H1 (cell line): Measurements from ENCODE around the gene SF3B3. TPM values are rescaled to one million over a fixed set of nuclear protein-coding genes. Genes with fewer than 3 reads are reported as not detected.

ENCODE experiments used
- CTCF ChIA-PET: fragments of 300-600 bp; sonication (Branson Sonifier 250); formaldehyde crosslinking; loops from one replicate; lab custom pipeline; 2021; ENCODE audit not compliant: partially characterized antibody; lab: Charles Lee
- POLR2A ChIA-PET: fragments of 300-600 bp; sonication (Branson Sonifier 250); formaldehyde crosslinking; loops from one replicate; lab custom pipeline; 2021; ENCODE audit warnings: inconsistent platforms; ENCODE audit not compliant: partially characterized antibody; lab: Charles Lee
- DNase-seq, 2 experiments: peaks; one replicate each; pipeline versions ENCODE4 v3.0.0 to v3.0.0-alpha.2; 2010 to 2022; ENCODE audit warnings: low spot score in 2 of 2, low read depth in 1 of 2, mixed read lengths in 1 of 2
- FAIRE-seq: peaks from 2 replicates; lab custom pipeline; 2011; peaks lifted over from hg19 to GRCh38; lab: Jason Lieb, UNC
- H2AFZ ChIP-seq: 2 replicates; pipeline ENCODE4 v1.8.1; 2012; ENCODE audit warnings: low read length, inconsistent platforms
- H2AK5ac ChIP-seq: 2 replicates; pipeline ENCODE4 v1.6.1; 2013; ENCODE audit warnings: low read depth, low read length
- H2BK120ac ChIP-seq: replicated peaks from 2 replicates; pipeline ENCODE3; 2013; ENCODE audit warnings: low read depth, low read length, inconsistent platforms
- H2BK12ac ChIP-seq: 2 replicates; pipeline ENCODE4 v1.6.1; 2013; ENCODE audit warnings: low read depth, low read length
- H2BK15ac ChIP-seq: 2 replicates; pipeline ENCODE4 v1.6.1; 2013; ENCODE audit warnings: low read length
- H2BK20ac ChIP-seq: 2 replicates; pipeline ENCODE4 v1.6.1; 2013; ENCODE audit warnings: low read length
- H2BK5ac ChIP-seq: 2 replicates; pipeline ENCODE4 v1.6.1; 2013; ENCODE audit warnings: low read depth, low read length
- H3K14ac ChIP-seq: 2 replicates; pipeline ENCODE4 v1.6.1; 2013; ENCODE audit warnings: inconsistent platforms; ENCODE audit not compliant: insufficient read length
- H3K18ac ChIP-seq: 2 replicates; pipeline ENCODE4 v1.6.1; 2013; ENCODE audit warnings: low read length; ENCODE audit errors: extremely low read depth
- H3K23ac ChIP-seq: 2 replicates; pipeline ENCODE4 v1.6.1; 2013; ENCODE audit warnings: inconsistent platforms; ENCODE audit not compliant: insufficient read length
- H3K23me2 ChIP-seq: 2 replicates; pipeline ENCODE4 v1.6.1; 2013; ENCODE audit warnings: low read depth, low read length
- H3K27ac ChIP-seq: 2 replicates; pipeline ENCODE4 v1.6.1; 2011; ENCODE audit warnings: low read depth, low read length, inconsistent platforms
- H3K27me3 ChIP-seq, 4 experiments: replicated peaks in 1 of 4; 1 replicate in 1 of 4; 2 replicates in 3 of 4; pipeline versions ENCODE4 v1.6.1 to v1.8.1; 2011 to 2013; ENCODE audit warnings: low read length in 3 of 4, mild to moderate bottlenecking in 3 of 4, inconsistent platforms in 2 of 4, mixed read lengths in 2 of 4, moderate library complexity in 1 of 4; ENCODE audit not compliant: control insufficient read depth in 3 of 4, insufficient read depth in 3 of 4; ENCODE audit errors: extremely low read depth in 1 of 4
- H3K36me3 ChIP-seq, 4 experiments: 2 replicates each; pipeline versions ENCODE4 v1.6.1 to v1.8.1; 2011 to 2013; ENCODE audit warnings: mild to moderate bottlenecking in 4 of 4, low read length in 3 of 4, moderate library complexity in 2 of 4, control low read depth in 1 of 4, inconsistent platforms in 1 of 4; ENCODE audit not compliant: insufficient read depth in 4 of 4, control insufficient read depth in 2 of 4
- H3K4ac ChIP-seq: replicated peaks from 2 replicates; pipeline ENCODE3; 2013; ENCODE audit warnings: low read length, low read depth, mixed read lengths, inconsistent platforms; ENCODE audit not compliant: insufficient read length
- H3K4me1 ChIP-seq, 4 experiments: replicated peaks in 1 of 4; 1 replicate in 1 of 4; 2 replicates in 3 of 4; pipeline versions ENCODE4 v1.6.1 to v1.8.1; 2011 to 2013; ENCODE audit warnings: low read length in 3 of 4, inconsistent platforms in 2 of 4, mixed read lengths in 1 of 4; ENCODE audit not compliant: insufficient read depth in 4 of 4, control insufficient read depth in 3 of 4
- H3K4me2 ChIP-seq, 2 experiments: 2 replicates each; pipeline versions ENCODE4 v1.6.1 to v1.8.1; 2011 to 2013; ENCODE audit warnings: low read depth in 2 of 2, low read length in 2 of 2, control low read depth in 1 of 2, inconsistent platforms in 1 of 2, mild to moderate bottlenecking in 1 of 2; ENCODE audit not compliant: insufficient read depth in 1 of 2
- H3K4me3 ChIP-seq, 4 experiments: fragments of 200-600, 300-600 bp in 1 of 4; sonication (generic), shearing (Covaris generic), sonication (Bioruptor Twin) in 1 of 4; 2 replicates each; pipeline versions ENCODE4 v1.5.1 to v1.8.1; 2011 to 2016; ENCODE audit warnings: low read length in 4 of 4, low read depth in 3 of 4, control low read depth in 2 of 4, inconsistent platforms in 2 of 4, mild to moderate bottlenecking in 2 of 4, mixed read lengths in 1 of 4, moderate library complexity in 1 of 4; ENCODE audit not compliant: insufficient read depth in 2 of 4; ENCODE audit errors: extremely low read depth in 1 of 4
- H3K56ac ChIP-seq: replicated peaks from 2 replicates; pipeline ENCODE3; 2013; ENCODE audit warnings: low read depth, mild to moderate bottlenecking, mixed read lengths, low read length, inconsistent platforms; ENCODE audit not compliant: insufficient read length
- H3K79me1 ChIP-seq: 2 replicates; pipeline ENCODE4 v1.6.1; 2013; ENCODE audit warnings: low read depth, low read length, control low read depth
- H3K79me2 ChIP-seq, 2 experiments: 2 replicates each; pipeline versions ENCODE4 v1.6.1 to v1.8.1; 2012 to 2013; ENCODE audit warnings: low read length in 2 of 2, mild to moderate bottlenecking in 2 of 2, inconsistent platforms in 1 of 2; ENCODE audit not compliant: insufficient read depth in 2 of 2, control insufficient read depth in 1 of 2
- H3K9ac ChIP-seq, 4 experiments: replicated peaks in 1 of 4; 1 replicate in 1 of 4; 2 replicates in 3 of 4; pipeline versions ENCODE4 v1.6.1 to v1.8.1; 2011 to 2013; ENCODE audit warnings: low read depth in 3 of 4, low read length in 3 of 4, control low read depth in 2 of 4, mild to moderate bottlenecking in 2 of 4, moderate library complexity in 2 of 4, inconsistent platforms in 1 of 4; ENCODE audit errors: extremely low read depth in 1 of 4
- H3K9me3 ChIP-seq, 2 experiments: 2 replicates each; pipeline versions ENCODE4 v1.6.1 to v1.8.1; 2012 to 2013; ENCODE audit warnings: mild to moderate bottlenecking in 2 of 2, moderate library complexity in 2 of 2, control low read depth in 1 of 2, inconsistent platforms in 1 of 2, low read depth in 1 of 2, low read length in 1 of 2, mixed read lengths in 1 of 2; ENCODE audit not compliant: insufficient read depth in 2 of 2
- H4K20me1 ChIP-seq, 2 experiments: replicated peaks in 1 of 2; 2 replicates each; pipeline versions ENCODE3 to v1.8.1; 2011 to 2013; ENCODE audit warnings: inconsistent platforms in 2 of 2, low read length in 2 of 2, mild to moderate bottlenecking in 1 of 2; ENCODE audit not compliant: insufficient read depth in 2 of 2, control insufficient read depth in 1 of 2
- H4K5ac ChIP-seq: 2 replicates; pipeline ENCODE4 v1.6.1; 2013; ENCODE audit warnings: low read length, low read depth, mixed read lengths, inconsistent platforms; ENCODE audit not compliant: insufficient read length
- H4K8ac ChIP-seq: 2 replicates; pipeline ENCODE4 v1.8.0; 2013; ENCODE audit warnings: mild to moderate bottlenecking, moderate library complexity, low read length, inconsistent platforms; ENCODE audit not compliant: insufficient read depth; ENCODE audit errors: extremely low read depth
- H4K91ac ChIP-seq: replicated peaks from 2 replicates; pipeline ENCODE3; 2013; ENCODE audit warnings: low read length, mixed read lengths, inconsistent platforms; ENCODE audit not compliant: insufficient read length
- BRCA1 ChIP-seq: IDR thresholded peaks from 2 replicates; pipeline ENCODE4 v1.6.1; 2012; ENCODE audit warnings: low read depth, low read length, improper control_type of control experiment
- CTCF ChIP-seq, 3 experiments: IDR thresholded peaks; 1 replicate in 2 of 3; 2 replicates in 1 of 3; pipeline versions ENCODE4 v1.5.1 to v1.6.1; 2011; ENCODE audit warnings: low read length in 3 of 3, mild to moderate bottlenecking in 3 of 3, inconsistent platforms in 2 of 3, low read depth in 1 of 3, moderate library complexity in 1 of 3; ENCODE audit not compliant: insufficient read depth in 1 of 3; ENCODE audit errors: control extremely low read depth in 1 of 3
- EZH2 ChIP-seq: fragments of 200-600 bp; sonication (generic); IDR thresholded peaks from 2 replicates; pipeline ENCODE4 v1.7.1; 2012; ENCODE audit warnings: low read depth, mild to moderate bottlenecking, moderate library complexity, low read length, inconsistent platforms; ENCODE audit not compliant: severe bottlenecking
- HDAC6 ChIP-seq: IDR thresholded peaks from one replicate; pipeline ENCODE4 v1.7.1; 2012; ENCODE audit warnings: low read depth, mild to moderate bottlenecking, inconsistent platforms, low read length, moderate library complexity
- KDM1A ChIP-seq: fragments of 200-600, 300-600 bp; sonication (generic); IDR thresholded peaks from 2 replicates; pipeline ENCODE4 v1.7.1; 2016; ENCODE audit warnings: mild to moderate bottlenecking, low read length, borderline replicate concordance
- RAD21 ChIP-seq, 2 experiments: IDR thresholded peaks in 1 of 2; conservative IDR thresholded peaks in 1 of 2; 2 replicates each; pipeline ENCODE4 v1.6.1; 2011; ENCODE audit warnings: low read depth in 2 of 2, low read length in 2 of 2, improper control_type of control experiment in 1 of 2, inconsistent platforms in 1 of 2, mild to moderate bottlenecking in 1 of 2, moderate library complexity in 1 of 2
- RBBP5 ChIP-seq: IDR thresholded peaks from 2 replicates; pipeline ENCODE4 v1.7.1; 2012; ENCODE audit warnings: low read depth, mild to moderate bottlenecking, inconsistent platforms, low read length, moderate library complexity, borderline replicate concordance
- SAP30 ChIP-seq: fragments of 300-600 bp; sonication (generic); IDR thresholded peaks from 2 replicates; pipeline ENCODE4 v1.7.1; 2012; ENCODE audit warnings: low read length, moderate library complexity, mild to moderate bottlenecking, inconsistent platforms; ENCODE audit not compliant: insufficient read depth, insufficient replicate concordance
- SIX5 ChIP-seq: IDR thresholded peaks from 2 replicates; pipeline ENCODE4 v1.6.1; 2011; ENCODE audit warnings: mild to moderate bottlenecking, low read depth, low read length
- YY1 ChIP-seq: IDR thresholded peaks from 2 replicates; pipeline ENCODE4 v1.6.1; 2011; ENCODE audit warnings: low read depth, mild to moderate bottlenecking, low read length
- WGBS, 2 experiments: shearing (Covaris generic) in 1 of 2; methylation state at CpG; one replicate each; pipeline versions ENCODE4 v1.1.6 to v1.1.7; 2013 to 2015; ENCODE audit warnings: low lambda C conversion rate in 2 of 2, mixed read lengths in 2 of 2, inconsistent platforms in 1 of 2, low coverage in 1 of 2, missing lambda C conversion rate in 1 of 2; ENCODE audit not compliant: insufficient replicate concordance in 2 of 2, insufficient coverage in 1 of 2, insufficient read length in 1 of 2; ENCODE audit errors: extremely low coverage in 1 of 2, missing lambda C conversion rate in 1 of 2; 5-methylcytosine and 5-hydroxymethylcytosine counted together
- polyA plus RNA-seq, 7 experiments: library from polyadenylated mRNA; depleted of rRNA in 3 of 7; stranded (reverse) in 5 of 7; unstranded in 2 of 7; fragments of >200 nt in 5 of 7; fragments of 200-250 nt in 2 of 7; gene quantifications; 1 replicate in 5 of 7; 2 replicates in 1 of 7; 4 replicates in 1 of 7; pipeline versions ENCODE4 v1.2.1 to v1.2.3, GENCODE V29; 2011 to 2013; ENCODE audit warnings: missing spikeins in 2 of 7, mixed read lengths in 2 of 7
- total RNA-seq: library from RNA; stranded (reverse); fragmentation: NEBNext Ultra II Directional; extraction: Animal tissue kit (Norgen Biotek cat#: 25700); gene quantifications from 2 replicates; pipeline ENCODE4 v1.2.1, GENCODE V29; 2021

The SF3B3 gene
- total and polyA plus RNA-seq, 2 of the 8 experiments (the other 6 are each of a cell fraction or from before 2014, with no cell fraction given) = 241 to 521 TPM

- Histone ChIP-seq H3K56ac (no peak overlapping the region), H3K23ac (no peak overlapping the region), H2BK120ac (no peak overlapping the region), H2AK5ac (no peak overlapping the region), H2BK5ac (no peak overlapping the region), H3K9ac (no peak overlapping the region), H4K20me1 (no peaks in the 10 kb centered on the region), H3K14ac (no peak overlapping the region), H3K4ac (no peak overlapping the region), H3K9me3 (no peaks in the 10 kb centered on the region), H3K36me3 (no peaks in the 10 kb centered on the region), H3K23me2 (no peaks in the 10 kb centered on the region), H3K18ac (no peak overlapping the region), H2BK20ac (no peak overlapping the region), H3K4me1 (no peaks in the 10 kb centered on the region), H3K4me3 (no peak overlapping the region), H2AFZ (no peak overlapping the region), H2BK15ac (no peak overlapping the region), H3K27ac (no peak overlapping the region), H4K8ac (no peak overlapping the region), H3K27me3 (no peaks in the 10 kb centered on the region), H3K4me2 (no peak overlapping the region), H4K5ac (no peak overlapping the region), H3K79me1 (no peaks in the 10 kb centered on the region), H4K91ac (no peak overlapping the region), H2BK12ac (no peak overlapping the region), H3K79me2 (no peaks in the 10 kb centered on the region)
- 93% methylated on average over 6 of the region's 6 CpGs; no CpG with 5 or more reads in 1 of the 2 experiments for WGBS, 2 experiments
- FAIRE-seq (no peak), DNase-seq (no peak)
- CTCF ChIA-PET = interaction anchor here (0.9 to 2.5 kb wide), 2 partner anchors 12 to 55 kb away, joined by 4 to 13 read pairs; no protein-coding TSS in a partner anchor
- POLR2A ChIA-PET = interaction anchor here (0.7 to 4.2 kb wide), 4 partner anchors 12 to 104 kb away, joined by 3 to 32 read pairs (median 8); no protein-coding TSS in a partner anchor
- TF ChIP-seq CTCF (IDR thresholded peaks at IDR 0.05; ENCODE audit: control extremely low read depth in 1 of 3, insufficient read depth in 1 of 3, low read depth in 1 of 3, low read length in 3 of 3) (no peak), SAP30 (no peak), RBBP5 (no peak), HDAC6 (no peak), SIX5 (no peak), RAD21 (IDR thresholded peaks at IDR 0.05 in 1 of 2, conservative IDR thresholded peaks at IDR 0.05 in 1 of 2; ENCODE audit: low read depth in 2 of 2, low read length in 2 of 2) (no peak), BRCA1 (no peak), KDM1A (no peak), EZH2 (no peak), YY1 (no peak)
Measured at GRCh38 chr16:70598937-70599503, 75.4 kb downstream of the SF3B3 start.
